Measurements from ENCODE around the gene CASZ1.

Gene CASZ1

GRCh38 chr1:10681296-10682107 is 114.9 kb downstream of the CASZ1 start:
- no peak for DNase-seq

GRCh38 chr1:10680487-10680886 is 116.0 kb downstream of the CASZ1 start:
- no peak for DNase-seq

GRCh38 chr1:10679496-10680220 is 116.8 kb downstream of the CASZ1 start:
- peak; percentile 65 for DNase-seq

DNA sequence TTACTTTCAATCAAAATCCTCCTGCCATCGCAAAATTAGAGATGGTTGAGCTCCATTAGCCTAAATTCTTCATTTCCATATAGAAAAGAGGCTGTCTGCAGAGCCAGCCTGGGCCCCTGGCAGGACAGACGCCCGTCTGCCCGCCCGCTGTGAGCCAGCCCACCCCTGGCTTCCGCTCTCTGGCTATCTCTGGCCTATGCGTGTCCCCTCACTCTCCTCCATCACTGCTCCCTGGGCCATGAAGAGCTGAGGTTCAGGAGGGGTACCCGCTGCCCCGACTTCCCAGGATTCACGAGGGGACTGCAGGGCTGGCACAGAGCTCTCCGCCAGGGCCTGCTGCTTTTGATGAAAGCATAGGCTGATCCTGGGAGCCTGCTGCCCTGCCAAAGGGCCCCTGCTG is 117.6 kb downstream of the CASZ1 start:
- no peak for DNase-seq

DNA sequence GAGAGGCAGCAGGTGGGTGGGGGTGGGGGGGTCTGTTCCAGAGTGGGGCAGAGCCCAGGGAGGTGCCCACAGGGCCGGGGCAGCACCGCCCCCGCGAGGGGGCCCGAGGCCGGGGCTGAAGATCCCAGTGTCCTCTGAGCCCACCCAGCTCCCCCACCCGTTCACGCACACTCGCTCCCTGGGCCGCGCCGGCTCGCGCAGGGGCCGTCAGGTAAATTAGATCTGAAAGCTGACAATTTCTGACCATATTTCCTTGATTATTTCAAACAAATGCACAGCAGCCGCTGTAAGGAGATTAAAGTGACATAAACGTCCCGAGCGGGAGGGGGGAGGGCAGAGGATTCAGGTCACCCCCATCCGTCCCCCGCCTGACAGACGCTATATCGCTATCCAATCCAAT is 118.0 kb downstream of the CASZ1 start:
- no peak for DNase-seq

GRCh38 chr1:10677491-10678391 is 118.7 kb downstream of the CASZ1 start:
- no peak for DNase-seq

DNA sequence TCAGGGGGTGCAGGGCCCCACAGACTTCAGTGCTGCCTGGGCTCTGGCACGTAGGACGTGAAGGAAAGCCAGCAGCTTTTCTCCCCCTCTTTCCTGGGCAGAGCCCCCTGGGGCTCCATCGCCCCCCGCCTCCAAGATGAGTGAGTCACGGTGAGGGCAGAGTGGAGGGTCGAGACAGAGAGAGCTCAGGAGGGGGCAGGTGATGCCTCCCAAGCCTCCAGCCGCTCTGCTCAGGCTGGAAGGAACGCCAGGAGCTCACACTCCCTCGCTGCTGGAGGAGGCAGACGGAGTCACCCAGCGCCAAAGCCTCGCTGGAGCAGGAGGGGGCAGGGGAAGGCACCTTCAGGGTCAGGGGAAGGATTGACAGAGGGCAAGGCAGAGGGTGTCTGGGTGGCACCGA is 119.5 kb downstream of the CASZ1 start:
- DNase-seq, result no peak

- DNase-seq, result no peak
Measured at GRCh38 chr1:10675813-10676212, 120.6 kb downstream of the CASZ1 start.

DNA sequence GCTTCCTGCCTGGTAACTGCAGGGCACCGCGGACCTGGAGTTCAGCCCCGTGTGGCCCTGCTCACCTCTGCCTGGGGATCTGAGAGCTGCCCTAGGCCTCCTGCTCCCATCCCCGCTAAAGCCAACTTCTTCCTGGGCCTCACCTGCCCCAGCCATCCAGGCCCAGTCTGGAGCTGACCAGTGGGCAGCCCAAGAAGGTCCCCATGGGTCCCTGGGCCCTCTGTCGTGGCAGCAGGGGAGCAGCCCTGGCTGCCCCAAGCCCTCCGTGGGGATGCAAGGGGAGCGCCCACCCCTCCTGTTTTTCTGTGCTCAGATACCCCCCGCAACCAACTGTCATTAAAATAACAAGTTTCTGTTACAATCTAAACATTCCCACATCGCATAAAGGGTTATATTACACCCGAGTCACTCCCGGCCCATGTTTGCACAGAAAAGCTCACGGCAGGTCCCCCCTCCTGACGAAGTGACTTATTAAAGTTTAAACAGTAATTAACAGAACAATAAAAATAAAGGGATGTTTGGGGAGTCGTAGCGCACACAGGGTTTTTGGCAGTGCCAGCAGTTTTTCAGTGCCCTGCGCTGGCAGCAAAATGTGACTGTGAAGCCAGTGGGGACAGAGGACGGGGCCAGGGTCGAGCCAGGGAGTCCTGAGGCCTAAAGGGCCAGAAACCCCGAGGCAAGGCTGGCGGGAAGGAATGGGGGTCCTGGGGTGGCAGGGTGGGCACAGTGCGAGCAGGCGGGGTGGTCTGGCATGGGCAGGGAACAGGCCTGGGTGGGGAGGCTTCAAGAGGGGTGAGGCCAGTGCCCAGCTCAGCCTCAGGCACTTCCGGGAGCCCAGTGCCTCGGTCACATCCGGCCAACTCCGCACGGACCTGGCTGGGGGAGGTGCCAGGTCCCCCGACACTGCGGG is 121.5 kb downstream of the CASZ1 start:
- DNase-seq, result no peak

DNA sequence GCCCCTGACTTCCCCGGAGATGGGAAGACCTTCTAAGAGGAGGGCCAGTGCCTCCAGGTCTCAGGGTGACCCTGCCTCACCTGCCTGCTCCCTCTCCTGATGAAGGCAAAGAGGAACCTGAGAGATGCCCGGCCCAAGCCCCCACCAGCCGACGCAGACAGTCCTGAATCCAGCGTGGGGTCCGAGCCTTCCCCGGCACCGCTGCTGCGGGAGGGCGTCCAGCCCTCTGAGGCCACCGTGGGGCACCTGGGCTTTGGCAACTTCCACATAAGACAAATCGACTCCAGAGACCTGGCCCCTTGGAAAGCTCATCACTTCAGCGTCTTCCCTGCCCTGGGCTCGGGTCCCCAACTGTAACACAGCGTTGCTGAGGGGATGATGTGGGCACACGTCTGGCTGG is 122.2 kb downstream of the CASZ1 start:
- no peak for DNase-seq

DNA sequence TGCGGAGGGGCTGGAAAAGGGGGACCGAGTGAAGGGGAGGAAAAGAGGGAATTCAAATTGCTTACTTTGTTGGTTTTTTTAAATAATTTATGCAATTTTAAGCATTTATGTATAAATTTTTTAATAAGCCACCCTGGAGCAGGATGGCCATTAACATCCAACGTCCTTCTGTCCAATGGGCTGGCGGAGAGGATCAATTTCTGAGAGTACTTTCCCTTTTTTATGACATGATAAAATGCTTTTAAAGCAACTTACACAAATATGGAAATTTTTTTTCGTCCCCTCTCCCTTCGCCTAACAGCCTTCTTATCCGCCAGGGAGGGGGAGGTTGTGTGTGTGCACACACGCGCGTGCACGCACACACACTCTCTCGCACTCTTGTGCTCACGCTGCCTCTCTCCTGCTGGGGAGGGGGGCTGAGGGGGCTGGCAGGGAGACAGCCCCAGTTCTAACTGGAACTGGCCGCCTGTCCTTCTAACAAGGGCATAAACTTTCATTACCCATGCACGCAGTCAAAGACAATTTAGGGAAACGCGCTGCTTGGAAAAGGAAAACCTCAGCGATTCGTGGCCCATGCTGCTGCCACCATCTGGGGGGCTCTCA is 123.2 kb downstream of the CASZ1 start:
- no peak for DNase-seq

- no peak for DNase-seq
Measured at GRCh38 chr1:10672343-10673050, 123.9 kb downstream of the CASZ1 start.

DNA sequence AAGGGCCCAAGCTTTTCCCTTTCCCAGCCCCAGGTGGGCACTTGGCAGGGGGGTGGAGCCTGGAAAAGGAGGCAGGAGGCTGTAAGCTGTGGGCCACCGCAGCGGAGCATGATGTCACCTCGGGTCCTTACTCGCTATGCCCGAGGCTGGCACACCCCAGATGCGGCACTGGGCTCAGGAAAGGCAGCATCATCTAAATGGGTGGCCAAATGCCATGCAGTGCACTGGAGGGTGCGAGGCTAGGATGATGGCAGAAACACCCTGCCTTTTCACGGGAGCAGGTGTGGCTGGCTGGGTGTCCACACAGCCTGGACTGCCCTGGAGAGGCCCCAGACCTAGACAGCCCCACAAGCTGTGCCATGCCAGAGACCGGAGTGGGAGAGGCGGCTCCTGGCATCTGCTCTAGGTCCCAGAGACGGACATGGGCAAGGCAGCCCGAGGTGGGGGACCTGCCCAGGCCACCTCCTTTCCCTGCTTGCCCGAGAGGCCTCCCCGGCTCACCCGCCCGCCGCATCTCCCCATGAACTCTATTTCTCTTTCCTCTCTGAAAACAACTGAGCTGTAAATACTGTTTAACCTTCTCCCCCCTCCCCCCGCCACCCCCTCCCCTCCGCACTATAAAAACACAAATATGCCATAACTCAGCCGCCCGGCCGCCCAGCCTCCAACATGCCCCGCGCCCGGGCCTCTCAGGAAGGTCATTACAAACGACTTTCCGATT is 124.7 kb downstream of the CASZ1 start:
- DNase-seq, result no peak

- no peak for DNase-seq
Measured at GRCh38 chr1:10671090-10671489, 125.4 kb downstream of the CASZ1 start.

- no peak for DNase-seq
Measured at GRCh38 chr1:10670190-10670589, 126.3 kb downstream of the CASZ1 start.

DNA sequence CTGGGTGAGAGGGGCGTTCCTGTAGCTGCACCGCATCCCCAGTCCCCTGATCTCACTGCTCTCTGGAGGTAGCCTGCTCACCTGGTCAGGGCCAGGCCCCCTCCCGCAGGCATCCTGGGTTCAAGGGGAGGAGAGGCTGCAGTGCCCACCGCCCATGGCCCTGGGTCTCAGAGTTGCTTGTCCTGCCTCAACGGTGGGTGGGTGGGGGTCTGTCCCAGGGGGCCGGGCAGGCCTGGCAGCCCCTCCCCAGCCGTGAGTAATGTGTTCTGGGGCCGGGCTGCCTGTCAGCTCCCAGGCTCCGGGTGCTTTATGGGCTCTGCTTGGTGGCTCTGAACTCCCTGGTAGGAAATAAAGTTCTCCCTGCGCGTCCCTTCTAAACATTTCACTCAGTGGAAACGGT is 126.9 kb downstream of the CASZ1 start:
- no peak for DNase-seq

GRCh38 chr1:10667861-10668761 is 128.3 kb downstream of the CASZ1 start:
- DNase-seq, result no peak

DNA sequence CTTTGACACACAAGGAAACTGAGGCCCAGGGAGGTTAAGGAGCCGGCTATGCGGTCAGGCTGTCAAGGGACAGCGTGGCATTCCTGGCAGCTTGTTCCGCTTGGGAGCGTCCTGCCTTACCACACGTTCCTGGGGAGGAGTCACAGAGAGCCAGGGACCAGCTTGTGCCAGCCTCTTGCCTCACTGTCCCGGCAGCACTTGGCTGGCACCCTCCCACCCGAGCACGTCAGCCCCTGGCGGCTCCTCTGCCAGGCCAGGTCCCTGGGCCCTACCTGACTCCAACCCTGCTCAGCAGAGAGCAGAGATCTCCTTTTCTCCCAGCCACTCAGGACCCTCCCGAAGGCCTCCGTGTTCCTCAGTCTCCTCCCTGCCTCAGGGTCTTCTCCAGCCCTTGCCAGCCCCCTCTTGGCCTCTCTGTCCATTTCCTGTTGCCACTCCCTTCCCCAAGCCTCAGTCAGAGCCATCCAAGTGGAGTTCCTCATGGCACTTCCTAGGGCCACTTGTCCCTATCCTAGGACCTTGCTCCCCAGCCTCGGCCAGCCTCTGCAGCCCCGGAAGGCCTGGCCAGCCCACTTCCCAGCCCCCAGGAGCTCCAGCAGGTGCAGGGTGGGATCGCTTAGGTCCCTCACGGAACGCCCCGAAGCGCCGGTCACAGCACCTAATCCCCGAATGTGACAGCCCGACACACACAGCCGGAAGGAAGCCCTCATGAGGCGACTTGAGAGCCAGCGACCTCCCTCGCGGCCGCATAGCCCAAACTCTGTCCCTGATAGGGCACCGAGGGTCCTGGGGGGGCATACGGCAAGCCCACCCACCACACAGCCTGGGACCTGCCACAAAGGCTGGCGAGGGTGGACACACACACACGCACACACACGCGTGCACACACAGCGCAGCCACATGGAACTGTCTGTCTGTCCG is 130.3 kb downstream of the CASZ1 start:
- DNase-seq, result no peak
